ENCODE data around the gene TMEM95.

Gene TMEM95

GRCh38 chr17:7391307-7391706, 36.4 kb downstream of the TMEM95 start:
- in situ Hi-C loops (cut with MboI; ENCODE audit: low pct_unique_long_range_greater_than_20kb, low sequenced_read_pairs): no loop called here
- no peak for DNase-seq

GRCh38 chr17:7392696-7393612, 38.0 kb downstream of the TMEM95 start:
- no peak for DNase-seq
- in situ Hi-C loops (cut with MboI; ENCODE audit: low pct_unique_long_range_greater_than_20kb, low sequenced_read_pairs): no loop called here

- DNase-seq: peak; percentile 52
- in situ Hi-C loops (cut with MboI; ENCODE audit: low pct_unique_long_range_greater_than_20kb, low sequenced_read_pairs): no loop called here
These were observed 38.9 kb downstream of the TMEM95 start for GRCh38 chr17:7393613-7394451.

- peak; percentile 79 for DNase-seq
- in situ Hi-C loops (cut with MboI; ENCODE audit: low pct_unique_long_range_greater_than_20kb, low sequenced_read_pairs): no loop called here
These were observed 39.7 kb downstream of the TMEM95 start, which contains the start of gene PLSCR3 for GRCh38 chr17:7394452-7395191. Gene PLSCR3 (minus strand): TSS chr17:7394525. CDS start chr17:7394110, 415 bp downstream.

GRCh38 chr17:7396147-7396546, 41.2 kb downstream of the TMEM95 start:
- DNase-seq: no peak
- in situ Hi-C loops (cut with MboI; ENCODE audit: low pct_unique_long_range_greater_than_20kb, low sequenced_read_pairs): no loop called here

- DNase-seq: no peak
- in situ Hi-C loops (cut with MboI; ENCODE audit: low pct_unique_long_range_greater_than_20kb, low sequenced_read_pairs): no loop called here
These were observed 43.7 kb downstream of the TMEM95 start for GRCh38 chr17:7398612-7399011.

- in situ Hi-C loops (cut with MboI; ENCODE audit: low pct_unique_long_range_greater_than_20kb, low sequenced_read_pairs): no loop called here
- no peak for DNase-seq
These were observed 48.2 kb downstream of the TMEM95 start for GRCh38 chr17:7403043-7403726.

- DNase-seq: no peak
- in situ Hi-C loops (cut with MboI; ENCODE audit: low pct_unique_long_range_greater_than_20kb, low sequenced_read_pairs): no loop called here
These were observed 48.7 kb downstream of the TMEM95 start for GRCh38 chr17:7403727-7403976.

GRCh38 chr17:7403977-7404736, 49.2 kb downstream of the TMEM95 start, which contains the start of gene TMEM256:
Gene TMEM256 (minus strand): TSS chr17:7404097. CDS start chr17:7404084, 13 bp downstream.
- DNase-seq: peak; percentile 99
- in situ Hi-C loops (cut with MboI; ENCODE audit: low pct_unique_long_range_greater_than_20kb, low sequenced_read_pairs): no loop called here

GRCh38 chr17:7404737-7405349, 49.9 kb downstream of the TMEM95 start:
- DNase-seq: no peak

GRCh38 chr17:7405350-7406234, 50.6 kb downstream of the TMEM95 start:
- in situ Hi-C loops (cut with MboI; ENCODE audit: low pct_unique_long_range_greater_than_20kb, low sequenced_read_pairs): no loop called here
- DNase-seq: no peak

More at GRCh38 chr17:7404737-7405349, 49.9 kb downstream of the TMEM95 start:
- in situ Hi-C loops (cut with MboI; ENCODE audit: low pct_unique_long_range_greater_than_20kb, low sequenced_read_pairs): no loop called here

GRCh38 chr17:7406235-7406825, 51.4 kb downstream of the TMEM95 start:
- DNase-seq: no peak
- in situ Hi-C loops (cut with MboI; ENCODE audit: low pct_unique_long_range_greater_than_20kb, low sequenced_read_pairs): no loop called here
